Esophagus muscularis mucosa (tissue), 3 donors: ENCODE data around the gene SLC6A3.

ENCODE experiments used
- POLR2A ChIP-seq: fragments of 450-650 bp; IDR thresholded peaks from one replicate; pipeline ENCODE4 v1.6.1; 2017; ENCODE audit warnings: antibody characterized with exemption, moderate library complexity, mild to moderate bottlenecking, low read depth
- TF ChIP-seq, protein P1 (sequence below), 3 experiments: fragments of 200-600 bp in 2 of 3; fragments of 450-650 bp in 1 of 3; sonication (generic) in 2 of 3; IDR thresholded peaks; one replicate each; pipeline ENCODE4 v1.5.1; 2017 to 2019; ENCODE audit warnings: antibody characterized with exemption in 3 of 3, mild to moderate bottlenecking in 2 of 3, moderate library complexity in 1 of 3

GRCh38 chr5:1412621-1413020, 32.6 kb downstream of the SLC6A3 start:
- TF ChIP-seq, protein P1, sequence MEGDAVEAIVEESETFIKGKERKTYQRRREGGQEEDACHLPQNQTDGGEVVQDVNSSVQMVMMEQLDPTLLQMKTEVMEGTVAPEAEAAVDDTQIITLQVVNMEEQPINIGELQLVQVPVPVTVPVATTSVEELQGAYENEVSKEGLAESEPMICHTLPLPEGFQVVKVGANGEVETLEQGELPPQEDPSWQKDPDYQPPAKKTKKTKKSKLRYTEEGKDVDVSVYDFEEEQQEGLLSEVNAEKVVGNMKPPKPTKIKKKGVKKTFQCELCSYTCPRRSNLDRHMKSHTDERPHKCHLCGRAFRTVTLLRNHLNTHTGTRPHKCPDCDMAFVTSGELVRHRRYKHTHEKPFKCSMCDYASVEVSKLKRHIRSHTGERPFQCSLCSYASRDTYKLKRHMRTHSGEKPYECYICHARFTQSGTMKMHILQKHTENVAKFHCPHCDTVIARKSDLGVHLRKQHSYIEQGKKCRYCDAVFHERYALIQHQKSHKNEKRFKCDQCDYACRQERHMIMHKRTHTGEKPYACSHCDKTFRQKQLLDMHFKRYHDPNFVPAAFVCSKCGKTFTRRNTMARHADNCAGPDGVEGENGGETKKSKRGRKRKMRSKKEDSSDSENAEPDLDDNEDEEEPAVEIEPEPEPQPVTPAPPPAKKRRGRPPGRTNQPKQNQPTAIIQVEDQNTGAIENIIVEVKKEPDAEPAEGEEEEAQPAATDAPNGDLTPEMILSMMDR (IDR thresholded peaks at IDR 0.05), result no peak
- no peak for TF ChIP-seq POLR2A
